Loucy (cell line): Measurements from ENCODE around the gene MYO3B.
"Not testable (repeated sequence)": the region's sequence is repeated elsewhere in the genome, so short reads cannot be mapped to it uniquely, and the experiment has no call there.

Source experiments
- H2AFZ ChIP-seq: fragments of 200-600 bp; sonication (generic); 2 replicates; pipeline ENCODE4 v1.6.0; 2016; ENCODE audit warnings: antibody characterized with exemption, mild to moderate bottlenecking, low read length, moderate library complexity
- H3F3A ChIP-seq: fragments of 200-600 bp; 2 replicates; pipeline ENCODE4 v1.6.0; 2016; ENCODE audit warnings: antibody characterized with exemption, low read depth, mild to moderate bottlenecking
- H3K27me3 ChIP-seq: fragments of 200-600 bp; sonication (generic); 2 replicates; pipeline ENCODE4 v1.6.1; 2014; ENCODE audit warnings: low read length, mild to moderate bottlenecking; ENCODE audit not compliant: insufficient read depth, poor library complexity, severe bottlenecking
- H3K36me3 ChIP-seq: fragments of 200-600 bp; sonication (generic); 2 replicates; pipeline ENCODE4 v1.6.1; 2016; ENCODE audit warnings: low read length; ENCODE audit not compliant: insufficient read depth
- H3K4me1 ChIP-seq: fragments of 200-600 bp; sonication (generic); 2 replicates; pipeline ENCODE4 v1.5.1; 2014; ENCODE audit warnings: low read length, mild to moderate bottlenecking; ENCODE audit not compliant: insufficient read depth, poor library complexity, severe bottlenecking
- H3K4me2 ChIP-seq: fragments of 200-600 bp; sonication (generic); 2 replicates; pipeline ENCODE4 v1.6.0; 2014; ENCODE audit warnings: antibody characterized with exemption, low read length, low read depth, mild to moderate bottlenecking; ENCODE audit not compliant: poor library complexity, severe bottlenecking
- H3K4me3 ChIP-seq: fragments of 200-600 bp; sonication (generic); 2 replicates; pipeline ENCODE4 v1.5.1; 2014; ENCODE audit warnings: low read length, mild to moderate bottlenecking, mixed read lengths; ENCODE audit not compliant: poor library complexity, severe bottlenecking
- H3K79me2 ChIP-seq: fragments of 200-600 bp; sonication (generic); 2 replicates; pipeline ENCODE4 v1.6.1; 2014; ENCODE audit warnings: low read length; ENCODE audit not compliant: insufficient read depth
- H3K9ac ChIP-seq: fragments of 200-600 bp; sonication (generic); 2 replicates; pipeline ENCODE4 v1.6.0; 2014; ENCODE audit warnings: mild to moderate bottlenecking, low read depth, low read length, moderate library complexity; ENCODE audit not compliant: poor library complexity, severe bottlenecking
- H3K9me2 ChIP-seq: fragments of 200-600 bp; sonication (generic); replicated peaks from 2 replicates; pipeline ENCODE4 v1.6.1; 2016; ENCODE audit warnings: low read depth, low read length, mixed read lengths
- H3K9me3 ChIP-seq: fragments of 200-600 bp; sonication (generic); 2 replicates; pipeline ENCODE4 v1.6.1; 2014; ENCODE audit warnings: mild to moderate bottlenecking, antibody characterized with exemption, low read length, low read depth; ENCODE audit not compliant: insufficient read depth
- H4K20me1 ChIP-seq: fragments of 200-600 bp; sonication (generic); 2 replicates; pipeline ENCODE4 v1.6.0; 2014; ENCODE audit warnings: antibody characterized with exemption, low read length, mild to moderate bottlenecking; ENCODE audit not compliant: insufficient read depth, poor library complexity, severe bottlenecking
- CTCF ChIP-seq: fragments of 200-600 bp; sonication (generic); conservative IDR thresholded peaks from 2 replicates; pipeline ENCODE4 v1.5.1; 2014; ENCODE audit warnings: mild to moderate bottlenecking, antibody characterized with exemption, low read length
- EZH2phosphoT487 ChIP-seq: fragments of 200-600 bp; IDR thresholded peaks from 2 replicates; pipeline ENCODE4 v1.6.1; 2018; ENCODE audit warnings: antibody characterized with exemption, mild to moderate bottlenecking, moderate library complexity, borderline replicate concordance

Gene MYO3B

DNA sequence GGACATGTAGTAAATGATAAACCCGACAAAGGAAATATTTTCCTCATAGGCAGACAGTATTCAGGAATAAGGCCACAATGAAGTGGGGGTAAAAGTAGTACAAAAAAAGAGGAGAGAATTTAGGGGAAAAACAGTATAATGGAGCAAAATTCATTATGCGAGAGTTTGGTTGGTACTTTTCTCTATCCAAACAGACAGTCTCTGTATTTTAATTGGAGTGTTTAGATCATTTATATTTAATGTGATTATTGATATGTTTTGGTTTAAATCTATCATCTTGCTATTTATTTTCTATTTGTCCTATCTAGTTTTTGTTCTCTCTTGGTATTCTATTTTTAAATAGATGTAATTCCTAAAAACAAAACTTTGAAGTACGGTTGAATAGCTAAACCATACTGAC lies 366.9 kb downstream of the MYO3B start:
- H3K4me1 ChIP-seq, result no peaks in the 10 kb centered on the region
- no peak overlapping the region for H3K9ac ChIP-seq
- H3K4me3 ChIP-seq, result no peak overlapping the region
- H3K79me2 ChIP-seq, result no peaks in the 10 kb centered on the region
- no peak overlapping the region for H3K4me2 ChIP-seq
- H3K9me2 ChIP-seq, result no peaks in the 10 kb centered on the region
- H3F3A ChIP-seq, result no peaks in the 10 kb centered on the region
- H4K20me1 ChIP-seq, result no peaks in the 10 kb centered on the region
- H3K9me3 ChIP-seq, result 0 out of 2 replicates have a peak, but pooled peaks cover 2% of the 10 kb centered on the region
- no peaks in the 10 kb centered on the region for H3K27me3 ChIP-seq
- TF ChIP-seq EZH2phosphoT487, result no peak
- no peak for TF ChIP-seq CTCF
- no peaks in the 10 kb centered on the region for H3K36me3 ChIP-seq
- no peak overlapping the region for H2AFZ ChIP-seq

GRCh38 chr2:170548304-170548703 lies 370.4 kb downstream of the MYO3B start:
- Histone ChIP-seq H3K4me2 (no peak overlapping the region), H3K27me3 (no peaks in the 10 kb centered on the region), H3K4me1 (no peaks in the 10 kb centered on the region), H3F3A (no peaks in the 10 kb centered on the region), H2AFZ (no peak overlapping the region), H3K4me3 (no peak overlapping the region), H3K79me2 (no peaks in the 10 kb centered on the region), H3K9me2 (no peaks in the 10 kb centered on the region), H3K9me3 (peaks cover 8% of the 10 kb centered on the region; the same call in 1 of the 2 replicates), H4K20me1 (no peaks in the 10 kb centered on the region), H3K36me3 (no peaks in the 10 kb centered on the region), H3K9ac (no peak overlapping the region)
- TF ChIP-seq EZH2phosphoT487, result no peak
- TF ChIP-seq CTCF, result no peak

- no peaks in the 10 kb centered on the region for H3K79me2 ChIP-seq
- no peaks in the 10 kb centered on the region for H3K4me1 ChIP-seq
- no peak overlapping the region for H3K4me2 ChIP-seq
- peaks cover 6% of the 10 kb centered on the region; the same call in 1 of the 2 replicates for H3K9me3 ChIP-seq
- H4K20me1 ChIP-seq, result no peaks in the 10 kb centered on the region
- no peak for TF ChIP-seq EZH2phosphoT487
- TF ChIP-seq CTCF, result no peak
- no peaks in the 10 kb centered on the region for H3K9me2 ChIP-seq
- H3K9ac ChIP-seq, result no peak overlapping the region
- H3F3A ChIP-seq, result no peaks in the 10 kb centered on the region
- H3K4me3 ChIP-seq, result no peak overlapping the region
- H3K27me3 ChIP-seq, result no peaks in the 10 kb centered on the region
- H2AFZ ChIP-seq, result no peak overlapping the region
- H3K36me3 ChIP-seq, result no peaks in the 10 kb centered on the region
Observed at GRCh38 chr2:170550501-170550900, 372.6 kb downstream of the MYO3B start.

- H3K79me2 ChIP-seq, H3K4me2 ChIP-seq, H3K9ac ChIP-seq, H3K27me3 ChIP-seq, H3K36me3 ChIP-seq, H4K20me1 ChIP-seq, H3K4me1 ChIP-seq, H3K9me2 ChIP-seq, H3K9me3 ChIP-seq, H2AFZ ChIP-seq, H3K4me3 ChIP-seq, H3F3A ChIP-seq: not testable (repeated sequence)
Observed at GRCh38 chr2:170551899-170552298, 374.0 kb downstream of the MYO3B start.
